Activated T-cell treated with anti-CD3 and anti-CD28 coated beads, Interleukin-2, amount 50 U/mL, for 24 hours (primary cell): ENCODE results near the gene TYK2.

Experiments
- DNase-seq: peaks from one replicate; pipeline ENCODE4 v3.0.0-alpha.2; 2020
- H3K27ac Mint-ChIP-seq: 2 replicates; pipeline ENCODE4 v1.8.0; 2020; ENCODE audit warnings: mild to moderate bottlenecking, mixed read lengths
- H3K27me3 Mint-ChIP-seq: 2 replicates; pipeline ENCODE4 v1.8.0; 2020; ENCODE audit warnings: mixed read lengths
- H3K36me3 Mint-ChIP-seq: 2 replicates; pipeline ENCODE4 v1.8.0; 2020; ENCODE audit warnings: low read depth, mixed read lengths
- H3K4me1 Mint-ChIP-seq: 2 replicates; pipeline ENCODE4 v1.8.0; 2020; ENCODE audit warnings: low read depth, mixed read lengths
- H3K4me3 Mint-ChIP-seq: 2 replicates; pipeline ENCODE4 v1.8.0; 2020; ENCODE audit warnings: mild to moderate bottlenecking, moderate library complexity, mixed read lengths
- H3K9me3 Mint-ChIP-seq: 2 replicates; pipeline ENCODE4 v1.8.0; 2020; ENCODE audit warnings: mixed read lengths

TYK2 gene

DNA sequence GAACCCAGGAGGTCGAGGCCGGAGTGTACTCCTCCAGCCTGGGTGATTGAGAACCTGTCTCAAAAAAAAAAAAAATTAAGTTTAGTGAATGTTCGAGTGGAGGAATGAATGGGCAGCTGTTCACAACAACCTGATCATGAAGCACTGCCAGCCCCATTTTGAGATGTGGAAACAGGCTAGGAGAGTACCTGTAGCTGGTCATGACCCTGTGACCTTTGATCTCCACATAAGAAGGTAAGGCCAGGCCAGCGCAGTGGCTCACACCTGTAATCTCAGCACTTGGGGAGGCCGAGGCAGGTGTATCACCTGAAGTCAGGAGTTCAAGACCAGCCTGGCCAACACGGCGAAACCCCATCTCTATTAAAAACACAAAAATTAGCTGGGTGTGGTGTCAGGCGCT is 54.6 kb downstream of the TYK2 start:
- Mint-ChIP-seq H3K4me1 (peaks cover 6% of the 10 kb centered on the region), H3K36me3 (peaks cover 92% of the 10 kb centered on the region), H3K9me3 (no peaks in the 10 kb centered on the region), H3K4me3 (no peak overlapping the region), H3K27me3 (no peaks in the 10 kb centered on the region), H3K27ac (no peak overlapping the region)
- no peak for DNase-seq

DNA sequence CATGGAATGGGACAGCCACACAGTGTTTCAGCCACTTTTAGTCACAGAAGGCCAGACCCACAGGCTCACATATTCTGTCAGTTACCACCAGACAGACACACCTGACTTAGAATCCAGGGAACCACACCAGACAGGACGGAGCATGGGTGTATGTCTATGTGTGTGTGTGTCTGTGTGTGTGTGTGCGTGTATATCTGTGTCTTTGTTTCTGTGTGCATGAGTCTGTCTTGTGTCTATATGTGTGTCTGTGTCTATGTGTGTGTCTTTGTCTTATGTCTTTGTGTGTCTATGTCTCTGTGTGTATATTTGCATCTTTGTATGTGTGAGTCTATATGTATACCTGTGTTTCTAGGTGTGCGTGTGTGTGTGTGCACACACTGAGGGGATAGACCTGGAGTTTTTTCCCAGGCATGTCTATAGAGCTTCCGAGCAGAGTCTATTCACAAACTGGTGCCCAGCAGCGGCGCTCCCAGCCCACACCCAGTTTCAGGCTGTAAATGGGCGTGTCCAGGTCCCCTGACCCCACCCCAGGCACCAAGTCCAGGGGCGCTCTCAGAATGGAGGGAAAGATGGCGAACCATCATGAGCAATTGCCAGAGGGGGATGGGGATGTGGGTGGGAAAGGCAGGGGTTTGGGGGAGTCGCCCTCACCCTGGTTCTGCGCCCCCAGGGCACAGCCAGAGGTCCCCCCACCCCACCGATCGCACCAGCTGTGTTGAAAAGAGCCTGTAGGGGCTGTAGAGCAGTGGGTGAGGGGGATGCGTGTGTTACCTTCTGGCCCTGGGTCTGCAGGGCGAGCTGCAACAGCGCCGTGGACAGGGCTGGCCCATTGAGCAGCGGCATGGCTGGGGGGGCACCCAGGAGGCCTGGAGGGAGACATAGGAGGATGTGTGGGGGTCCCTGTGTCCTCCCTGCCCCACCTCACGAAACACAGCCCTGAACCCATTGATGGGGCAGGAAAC is 58.2 kb downstream of the TYK2 start:
- no peak overlapping the region for H3K4me3 Mint-ChIP-seq
- H3K9me3 Mint-ChIP-seq = no peaks in the 10 kb centered on the region
- no peak overlapping the region for H3K27ac Mint-ChIP-seq
- DNase-seq = no peak
- peaks cover 87% of the 10 kb centered on the region for H3K36me3 Mint-ChIP-seq
- H3K4me1 Mint-ChIP-seq = no peaks in the 10 kb centered on the region
- no peaks in the 10 kb centered on the region for H3K27me3 Mint-ChIP-seq

DNA sequence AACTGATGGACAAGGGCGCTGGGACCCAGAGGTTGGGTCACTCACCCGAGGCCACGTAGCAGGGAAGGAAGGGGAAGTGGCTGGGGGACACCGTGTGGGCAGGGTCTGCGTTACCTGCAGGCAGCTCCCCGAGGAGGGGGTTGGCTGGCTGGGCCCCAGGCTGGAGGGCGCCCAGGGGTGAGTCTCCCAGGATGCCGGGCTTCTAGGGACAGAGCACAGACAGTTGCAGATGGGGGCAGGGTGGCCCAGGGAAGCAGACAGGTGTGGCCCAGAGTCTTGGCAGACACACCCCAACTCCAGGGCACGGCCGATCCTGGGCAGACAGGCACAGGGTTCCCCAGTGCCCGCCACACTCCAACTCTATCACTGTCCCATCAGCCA is 59.0 kb downstream of the TYK2 start:
- H3K36me3 Mint-ChIP-seq = peaks cover 90% of the 10 kb centered on the region
- no peaks in the 10 kb centered on the region for H3K27me3 Mint-ChIP-seq
- no peaks in the 10 kb centered on the region for H3K4me1 Mint-ChIP-seq
- no peaks in the 10 kb centered on the region for H3K9me3 Mint-ChIP-seq
- no peak overlapping the region for H3K4me3 Mint-ChIP-seq
- no peak overlapping the region for H3K27ac Mint-ChIP-seq
- DNase-seq = no peak

DNA sequence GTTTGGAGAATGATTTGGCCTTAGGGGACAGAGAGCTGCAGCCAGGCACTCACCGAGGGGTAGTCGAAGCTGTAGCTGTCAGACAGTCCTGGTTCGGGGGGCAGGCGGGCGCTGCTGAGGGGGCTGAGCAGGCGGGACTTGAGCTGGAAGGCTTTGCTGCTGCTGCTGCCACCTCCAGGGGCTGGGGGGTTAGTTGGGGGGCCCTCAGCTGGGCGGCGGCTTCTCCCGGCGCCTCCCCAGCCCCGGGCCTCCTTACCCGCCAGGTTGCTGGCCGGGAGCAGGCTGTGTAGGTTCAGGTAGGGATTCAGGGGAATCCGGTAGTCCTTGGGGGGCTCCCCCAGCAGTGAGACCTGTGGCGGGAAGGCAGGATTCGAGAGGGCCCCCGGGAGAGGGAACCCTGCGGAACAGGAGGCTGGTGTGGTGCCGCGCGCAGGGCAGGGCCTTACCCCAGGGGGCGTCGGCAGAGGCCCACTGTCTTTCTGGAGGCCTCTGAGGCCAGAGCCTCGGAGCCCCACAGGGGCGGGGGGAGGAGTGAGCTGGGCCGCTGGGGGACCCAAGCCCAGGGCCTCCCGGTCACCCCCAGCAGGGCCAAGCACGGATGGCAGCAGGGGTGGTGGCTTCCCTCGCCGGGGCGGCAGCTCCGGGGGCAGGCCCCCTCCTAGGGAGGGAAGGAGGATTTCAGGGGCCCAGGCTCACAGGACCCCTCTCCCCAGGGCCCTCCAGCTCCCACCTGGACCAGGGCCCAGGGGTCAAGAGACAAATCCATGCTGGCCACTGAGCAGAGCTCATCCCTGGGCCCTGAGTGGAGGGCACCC is 59.6 kb downstream of the TYK2 start:
- Mint-ChIP-seq H3K27ac (no peak overlapping the region), H3K4me3 (no peak overlapping the region), H3K36me3 (peaks cover 90% of the 10 kb centered on the region), H3K27me3 (no peaks in the 10 kb centered on the region), H3K9me3 (no peaks in the 10 kb centered on the region), H3K4me1 (peaks cover 6% of the 10 kb centered on the region)
- no peak for DNase-seq

DNA sequence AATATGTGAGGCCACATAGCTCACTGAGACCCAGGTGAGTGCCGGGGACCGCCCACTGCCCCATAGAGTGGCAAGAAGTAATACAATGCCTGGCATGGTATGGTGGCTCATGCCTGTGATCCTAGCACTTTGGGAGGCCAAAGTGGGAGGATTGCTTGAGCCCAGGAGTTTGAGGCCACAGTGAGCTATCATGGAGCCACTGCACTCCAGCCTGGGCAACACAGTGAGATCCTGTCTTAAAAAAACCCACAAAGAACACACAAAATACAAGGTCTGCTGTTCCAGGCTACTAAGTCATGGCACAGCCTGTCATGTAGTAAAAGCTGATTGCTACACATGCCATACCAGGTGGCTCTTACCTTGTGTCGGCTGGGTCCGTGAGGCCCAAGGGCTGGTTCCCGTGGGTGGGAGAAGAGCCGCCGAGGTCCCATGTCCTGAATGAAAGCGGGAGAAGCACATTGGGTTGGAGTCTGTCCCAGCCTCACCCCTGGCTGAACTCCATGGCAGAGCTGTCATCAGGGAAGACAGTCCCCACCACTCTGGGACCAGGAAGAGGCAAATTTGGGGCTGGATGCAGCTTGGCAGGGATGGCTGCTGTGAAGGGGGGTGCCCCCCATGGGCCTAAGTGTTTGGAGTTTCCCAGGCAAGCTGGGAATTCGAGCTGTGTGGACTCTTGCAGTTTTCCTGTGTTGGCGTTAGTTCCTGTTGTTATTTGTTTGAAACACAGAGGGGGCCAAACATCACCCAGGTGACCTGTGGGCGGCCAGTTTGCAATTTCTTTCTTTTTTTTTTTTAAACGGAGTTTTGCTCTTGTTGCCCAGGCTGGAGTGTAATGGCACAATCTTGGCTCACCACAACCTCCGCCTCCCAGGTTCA is 61.3 kb downstream of the TYK2 start:
- Mint-ChIP-seq H3K27ac (no peak overlapping the region), H3K36me3 (peaks cover 85% of the 10 kb centered on the region), H3K9me3 (no peaks in the 10 kb centered on the region), H3K4me1 (peaks cover 18% of the 10 kb centered on the region), H3K4me3 (no peak overlapping the region), H3K27me3 (no peaks in the 10 kb centered on the region)
- no peak for DNase-seq

DNA sequence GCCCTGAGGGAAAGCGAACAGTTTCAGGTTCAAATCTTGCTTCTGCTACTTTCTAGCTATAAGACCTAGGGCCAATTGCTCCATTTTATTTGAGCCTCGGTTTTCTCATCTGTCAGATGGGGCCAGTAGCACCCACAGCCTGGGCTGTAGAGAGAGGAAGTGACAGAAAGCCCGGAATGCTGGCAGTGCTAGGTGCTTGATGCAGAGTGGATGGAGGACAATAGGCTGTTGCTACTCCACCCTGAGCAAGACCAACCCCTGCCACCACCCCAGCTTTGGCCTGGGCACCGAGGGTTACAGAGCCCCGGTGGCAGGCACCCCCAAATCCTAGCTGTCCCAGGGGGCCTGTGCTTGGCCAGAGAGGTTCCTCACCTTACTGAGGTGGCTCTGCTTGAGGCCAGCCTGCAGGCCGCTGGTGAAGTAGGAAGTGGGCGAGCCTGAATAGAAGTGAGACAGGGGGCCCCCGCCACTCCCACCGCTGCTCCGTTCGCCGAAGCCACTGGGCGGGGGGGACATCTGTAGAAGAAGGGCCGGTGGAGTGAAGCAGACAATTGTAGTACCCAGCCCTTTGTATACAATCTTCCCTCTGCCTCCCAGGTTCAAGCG is 62.4 kb downstream of the TYK2 start:
- Mint-ChIP-seq H3K9me3 (no peaks in the 10 kb centered on the region), H3K36me3 (peaks cover 83% of the 10 kb centered on the region), H3K27me3 (no peaks in the 10 kb centered on the region), H3K4me3 (no peak overlapping the region), H3K27ac (no peak overlapping the region), H3K4me1 (peaks cover 18% of the 10 kb centered on the region)
- DNase-seq = no peak

DNA sequence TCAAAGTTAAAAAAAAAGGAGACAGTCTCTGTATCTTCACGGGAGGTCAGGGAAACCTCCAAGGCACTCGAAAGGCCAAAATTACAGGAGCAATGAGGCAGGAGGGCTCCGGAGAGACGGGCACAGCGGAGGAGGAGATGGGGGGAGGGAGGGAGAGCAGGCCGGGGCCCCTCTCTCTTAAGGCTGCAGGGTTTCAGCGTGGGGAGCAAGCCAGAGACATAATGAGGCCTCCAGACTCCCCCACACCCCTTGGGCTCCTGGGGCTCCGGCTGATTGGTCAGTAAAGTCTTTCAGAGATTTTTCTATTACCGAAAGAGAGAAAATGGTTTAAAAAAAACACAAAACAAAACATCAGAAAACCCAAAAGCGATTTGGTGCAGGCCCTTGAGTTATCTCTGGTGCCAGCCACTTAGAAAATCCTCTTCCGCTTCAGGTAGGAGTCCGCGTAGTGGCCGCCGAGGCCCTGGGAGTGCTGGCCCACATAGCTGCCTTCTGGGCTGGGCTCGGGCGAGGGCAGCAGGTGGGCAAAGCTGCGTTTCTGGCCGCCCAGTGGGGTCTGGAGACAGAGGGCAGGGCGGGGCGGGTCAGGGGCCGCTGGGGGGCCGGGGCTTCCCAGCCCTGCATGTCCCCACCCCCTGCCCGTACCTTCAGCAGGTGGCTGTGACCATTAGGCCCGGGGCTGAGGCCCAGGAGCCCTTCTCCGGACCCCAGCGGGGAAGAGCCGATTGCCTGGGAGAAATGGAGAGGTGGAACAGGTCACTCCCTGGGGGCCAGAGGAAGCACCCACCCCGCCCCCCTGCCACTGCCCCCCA is 63.1 kb downstream of the TYK2 start:
- Mint-ChIP-seq H3K4me3 (no peak overlapping the region), H3K36me3 (peaks cover 78% of the 10 kb centered on the region), H3K4me1 (peaks cover 18% of the 10 kb centered on the region), H3K27ac (peak overlapping the region; percentile 93), H3K9me3 (no peaks in the 10 kb centered on the region), H3K27me3 (no peaks in the 10 kb centered on the region)
- DNase-seq = no peak

DNA sequence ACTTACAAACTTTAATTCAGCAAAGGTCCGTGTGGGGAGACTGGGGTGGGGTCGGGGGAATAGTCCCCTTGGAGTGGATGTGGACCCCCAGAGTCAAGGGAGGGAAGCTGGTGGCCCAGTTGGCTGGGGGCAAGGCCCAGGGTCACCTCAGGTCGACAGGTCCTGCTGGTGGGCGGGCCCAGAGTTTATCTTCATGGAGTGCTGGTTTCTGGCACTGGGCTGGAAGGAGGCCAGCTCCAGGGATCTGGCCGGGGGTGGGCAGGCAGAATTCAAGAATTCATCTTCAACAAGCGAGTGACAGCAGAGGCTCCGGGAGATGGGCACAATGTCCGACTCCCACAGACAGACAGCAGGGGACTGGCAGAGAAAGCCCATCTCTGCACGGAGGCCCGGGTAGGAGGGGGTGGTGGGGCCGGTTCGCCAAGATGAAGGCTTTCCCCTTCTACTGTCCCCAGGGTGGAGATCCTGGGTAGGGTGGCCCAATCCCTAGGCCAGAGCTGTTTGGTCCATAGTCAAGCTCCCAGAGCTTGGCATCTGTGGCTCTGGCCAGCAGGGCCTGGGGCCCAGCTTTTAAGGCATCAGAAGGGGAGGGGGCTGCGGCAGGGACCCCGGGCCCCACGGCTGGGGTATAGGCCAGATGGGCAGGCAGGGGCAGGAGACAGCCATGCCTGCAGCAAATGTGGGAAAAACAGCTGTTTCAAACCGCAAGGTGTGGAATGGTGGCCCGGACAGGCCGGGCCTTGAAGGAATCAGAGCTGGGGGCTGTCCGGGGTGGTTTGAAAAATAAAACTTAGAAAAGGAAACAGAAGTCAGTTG is 63.9 kb downstream of the TYK2 start:
- H3K36me3 Mint-ChIP-seq = peaks cover 72% of the 10 kb centered on the region
- no peak for DNase-seq
- H3K4me3 Mint-ChIP-seq = peak overlapping the region; percentile 92
- H3K27ac Mint-ChIP-seq = peak overlapping the region; percentile 93
- H3K9me3 Mint-ChIP-seq = no peaks in the 10 kb centered on the region
- peaks cover 18% of the 10 kb centered on the region for H3K4me1 Mint-ChIP-seq
- no peaks in the 10 kb centered on the region for H3K27me3 Mint-ChIP-seq

DNA sequence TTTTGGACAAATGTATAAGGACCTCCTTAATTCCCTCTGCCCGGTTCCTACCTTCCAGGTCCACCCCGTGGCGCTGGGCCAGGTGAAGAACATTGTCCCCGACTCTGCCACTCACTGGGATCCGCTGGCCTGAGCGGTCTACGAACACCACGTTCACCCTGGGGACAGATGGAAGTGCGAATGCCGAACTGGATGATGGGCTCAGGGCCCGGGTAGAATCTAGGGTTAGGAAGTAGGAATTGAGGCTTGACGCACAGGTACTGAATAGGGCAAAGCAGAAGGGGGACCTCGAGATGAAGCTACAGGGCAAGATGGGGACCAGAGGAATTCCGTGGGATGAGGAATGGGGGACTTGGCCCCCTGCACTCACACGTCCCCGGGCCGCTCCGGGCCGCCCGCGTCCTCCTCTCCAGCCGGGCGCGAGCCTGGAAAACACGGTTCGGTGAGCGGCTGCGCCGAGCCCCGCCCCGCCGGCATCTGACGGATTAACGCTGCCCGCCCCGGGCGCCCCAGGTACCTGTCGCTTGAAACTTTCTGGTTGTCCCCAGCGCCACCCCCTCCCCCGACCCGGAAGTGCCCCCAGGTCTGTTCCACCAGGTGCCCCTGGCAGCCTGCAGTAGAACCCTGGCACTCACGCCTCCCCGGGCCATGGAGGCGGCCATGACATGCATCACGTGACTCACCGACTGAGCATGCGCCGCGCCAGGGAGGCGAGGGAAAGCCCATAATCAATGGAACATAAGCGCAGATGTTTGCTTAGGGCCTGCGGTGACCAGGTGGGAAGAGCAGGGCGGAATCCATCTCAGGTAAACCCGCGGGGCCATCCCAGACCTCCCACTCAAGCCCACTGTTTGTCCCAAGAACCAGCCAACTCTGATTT is 64.8 kb downstream of the TYK2 start, which contains the start of gene FDX2:
TSS of gene FDX2 (minus strand) at position 681 of the 880 bp plus-strand sequence. CDS start at position 662, 19 bp downstream.
- Mint-ChIP-seq H3K4me1 (peaks cover 18% of the 10 kb centered on the region), H3K27me3 (no peaks in the 10 kb centered on the region), H3K4me3 (peak within 1 kb of the TSS; percentile 92), H3K36me3 (peaks cover 75% of the 10 kb centered on the region), H3K27ac (peak within 1 kb of the TSS; percentile 93), H3K9me3 (no peaks in the 10 kb centered on the region)
- DNase-seq = peak; percentile 95

DNA sequence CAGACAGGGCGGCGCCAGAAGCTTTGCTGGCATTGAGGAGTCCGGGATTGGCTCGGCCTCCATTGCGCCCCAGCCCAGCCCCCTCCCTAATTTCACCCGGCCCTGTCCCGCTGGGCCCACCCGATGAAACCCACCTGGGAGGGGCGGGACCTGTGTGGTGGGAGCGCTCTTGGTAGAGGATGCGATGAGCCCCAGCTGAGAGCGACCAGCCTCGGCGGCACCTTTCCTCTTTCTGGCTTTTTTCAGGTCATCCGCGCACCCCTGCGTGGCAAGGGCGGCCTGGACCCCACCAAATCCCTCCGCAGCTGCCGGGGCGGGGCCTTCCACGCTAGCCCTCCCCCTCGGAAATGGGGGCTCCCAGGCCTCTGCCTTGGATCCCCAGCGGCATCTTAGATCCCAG is 70.9 kb downstream of the TYK2 start, which contains the start of gene ZGLP1:
TSS of gene ZGLP1 (minus strand) at position 393 of the 400 bp plus-strand sequence.
- Mint-ChIP-seq H3K27ac (no peak within 1 kb of the TSS), H3K9me3 (no peaks in the 10 kb centered on the region)
- no peak for DNase-seq

DNA sequence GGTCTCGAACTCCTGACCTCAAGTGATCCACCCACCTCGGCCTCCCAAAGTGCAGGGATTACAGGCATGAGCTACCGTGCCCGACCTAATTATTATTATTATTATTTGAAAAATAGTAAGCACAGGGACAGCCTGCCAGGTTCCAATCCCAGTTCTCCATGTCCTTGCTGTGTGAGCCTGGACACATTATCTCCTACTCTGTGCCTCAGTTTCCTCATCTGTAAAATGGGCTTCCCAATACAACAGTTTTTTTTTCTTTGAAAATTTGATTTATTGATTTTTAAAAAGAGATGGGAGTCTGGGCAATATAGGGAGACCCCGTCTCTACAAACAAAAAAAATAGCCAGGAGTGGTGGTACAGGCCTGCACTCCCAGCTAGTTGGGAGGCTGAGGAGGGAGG is 74.0 kb downstream of the TYK2 start:
- Mint-ChIP-seq H3K36me3 (peaks cover 31% of the 10 kb centered on the region), H3K9me3 (no peaks in the 10 kb centered on the region), H3K27ac (no peak overlapping the region), H3K4me3 (no peak overlapping the region), H3K4me1 (peaks cover 15% of the 10 kb centered on the region), H3K27me3 (no peaks in the 10 kb centered on the region)
- DNase-seq = no peak

More for the DNA sequence above, 70.9 kb downstream of the TYK2 start, which contains the start of gene ZGLP1:
- H3K4me3 Mint-ChIP-seq = no peak within 1 kb of the TSS
- no peaks in the 10 kb centered on the region for H3K27me3 Mint-ChIP-seq
- H3K4me1 Mint-ChIP-seq = peaks cover 8% of the 10 kb centered on the region
- peaks cover 41% of the 10 kb centered on the region for H3K36me3 Mint-ChIP-seq
